ENCODE results near the gene LRRC34.

GRCh38 chr3:169822091-169822490 lies 9.4 kb upstream of the LRRC34 start:
- TF ChIP-seq, protein P1, sequence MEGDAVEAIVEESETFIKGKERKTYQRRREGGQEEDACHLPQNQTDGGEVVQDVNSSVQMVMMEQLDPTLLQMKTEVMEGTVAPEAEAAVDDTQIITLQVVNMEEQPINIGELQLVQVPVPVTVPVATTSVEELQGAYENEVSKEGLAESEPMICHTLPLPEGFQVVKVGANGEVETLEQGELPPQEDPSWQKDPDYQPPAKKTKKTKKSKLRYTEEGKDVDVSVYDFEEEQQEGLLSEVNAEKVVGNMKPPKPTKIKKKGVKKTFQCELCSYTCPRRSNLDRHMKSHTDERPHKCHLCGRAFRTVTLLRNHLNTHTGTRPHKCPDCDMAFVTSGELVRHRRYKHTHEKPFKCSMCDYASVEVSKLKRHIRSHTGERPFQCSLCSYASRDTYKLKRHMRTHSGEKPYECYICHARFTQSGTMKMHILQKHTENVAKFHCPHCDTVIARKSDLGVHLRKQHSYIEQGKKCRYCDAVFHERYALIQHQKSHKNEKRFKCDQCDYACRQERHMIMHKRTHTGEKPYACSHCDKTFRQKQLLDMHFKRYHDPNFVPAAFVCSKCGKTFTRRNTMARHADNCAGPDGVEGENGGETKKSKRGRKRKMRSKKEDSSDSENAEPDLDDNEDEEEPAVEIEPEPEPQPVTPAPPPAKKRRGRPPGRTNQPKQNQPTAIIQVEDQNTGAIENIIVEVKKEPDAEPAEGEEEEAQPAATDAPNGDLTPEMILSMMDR (IDR thresholded peaks at IDR 0.05; ENCODE audit: low read depth, low read length, missing input control), result no peak
- TF ChIP-seq RAD21 (IDR thresholded peaks at IDR 0.05), result no peak
- TF ChIP-seq RXRA (IDR thresholded peaks at IDR 0.05), result no peak
- no peak for TF ChIP-seq YY1 (IDR thresholded peaks at IDR 0.05)
- TF ChIP-seq, protein P2, sequence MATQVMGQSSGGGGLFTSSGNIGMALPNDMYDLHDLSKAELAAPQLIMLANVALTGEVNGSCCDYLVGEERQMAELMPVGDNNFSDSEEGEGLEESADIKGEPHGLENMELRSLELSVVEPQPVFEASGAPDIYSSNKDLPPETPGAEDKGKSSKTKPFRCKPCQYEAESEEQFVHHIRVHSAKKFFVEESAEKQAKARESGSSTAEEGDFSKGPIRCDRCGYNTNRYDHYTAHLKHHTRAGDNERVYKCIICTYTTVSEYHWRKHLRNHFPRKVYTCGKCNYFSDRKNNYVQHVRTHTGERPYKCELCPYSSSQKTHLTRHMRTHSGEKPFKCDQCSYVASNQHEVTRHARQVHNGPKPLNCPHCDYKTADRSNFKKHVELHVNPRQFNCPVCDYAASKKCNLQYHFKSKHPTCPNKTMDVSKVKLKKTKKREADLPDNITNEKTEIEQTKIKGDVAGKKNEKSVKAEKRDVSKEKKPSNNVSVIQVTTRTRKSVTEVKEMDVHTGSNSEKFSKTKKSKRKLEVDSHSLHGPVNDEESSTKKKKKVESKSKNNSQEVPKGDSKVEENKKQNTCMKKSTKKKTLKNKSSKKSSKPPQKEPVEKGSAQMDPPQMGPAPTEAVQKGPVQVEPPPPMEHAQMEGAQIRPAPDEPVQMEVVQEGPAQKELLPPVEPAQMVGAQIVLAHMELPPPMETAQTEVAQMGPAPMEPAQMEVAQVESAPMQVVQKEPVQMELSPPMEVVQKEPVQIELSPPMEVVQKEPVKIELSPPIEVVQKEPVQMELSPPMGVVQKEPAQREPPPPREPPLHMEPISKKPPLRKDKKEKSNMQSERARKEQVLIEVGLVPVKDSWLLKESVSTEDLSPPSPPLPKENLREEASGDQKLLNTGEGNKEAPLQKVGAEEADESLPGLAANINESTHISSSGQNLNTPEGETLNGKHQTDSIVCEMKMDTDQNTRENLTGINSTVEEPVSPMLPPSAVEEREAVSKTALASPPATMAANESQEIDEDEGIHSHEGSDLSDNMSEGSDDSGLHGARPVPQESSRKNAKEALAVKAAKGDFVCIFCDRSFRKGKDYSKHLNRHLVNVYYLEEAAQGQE (IDR thresholded peaks at IDR 0.05), result no peak
- TF ChIP-seq HNF4G (IDR thresholded peaks at IDR 0.05), result no peak
- TF ChIP-seq, protein P3, sequence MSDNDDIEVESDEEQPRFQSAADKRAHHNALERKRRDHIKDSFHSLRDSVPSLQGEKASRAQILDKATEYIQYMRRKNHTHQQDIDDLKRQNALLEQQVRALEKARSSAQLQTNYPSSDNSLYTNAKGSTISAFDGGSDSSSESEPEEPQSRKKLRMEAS (IDR thresholded peaks at IDR 0.05), result no peak
- no peak for TF ChIP-seq HNF4A (conservative IDR thresholded peaks at IDR 0.05)

Data from liver (tissue), 3 donors.